Activated CD4-positive, alpha-beta T cell treated with anti-CD3 and anti-CD28 coated beads, Interleukin-2, amount 50 U/mL, for 24 hours (primary cell): ENCODE data around the gene TAPT1.

ENCODE experiments used
- DNase-seq, 2 donors: peaks; one replicate each; pipeline ENCODE4 v3.0.0-alpha.2; 2020; ENCODE audit warnings: low read depth in 1 of 2, low spot score in 1 of 2

Gene TAPT1

GRCh38 chr4:16110661-16111290, 115.5 kb downstream of the TAPT1 start:
- DNase-seq = no peak
